MM.1S (cell line): ENCODE measurements around the gene MCOLN1.

Source experiments
- DNase-seq: peaks from one replicate; pipeline ENCODE4 v3.0.0-alpha.2; 2015
- H2AFZ ChIP-seq: fragments of 300-600 bp; sonication (generic); 2 replicates; pipeline ENCODE4 v1.6.0; 2016; ENCODE audit warnings: antibody characterized with exemption, low read length
- H3F3A ChIP-seq: fragments of 300-600 bp; sonication (generic); 2 replicates; pipeline ENCODE4 v1.6.1; 2016; ENCODE audit warnings: mild to moderate bottlenecking, antibody characterized with exemption, low read length, moderate library complexity, mixed read lengths; ENCODE audit not compliant: insufficient read depth
- H3K27ac ChIP-seq: fragments of 300-600 bp; sonication (generic); 2 replicates; pipeline ENCODE4 v1.5.1; 2016; ENCODE audit warnings: mild to moderate bottlenecking, low read length
- H3K27me3 ChIP-seq: fragments of 300-600 bp; sonication (generic); replicated peaks from 2 replicates; pipeline ENCODE4 v1.6.0; 2016; ENCODE audit warnings: low read length; ENCODE audit not compliant: insufficient read depth
- H3K36me3 ChIP-seq: fragments of 300-600 bp; sonication (generic); replicated peaks from 2 replicates; pipeline ENCODE4 v1.6.1; 2016; ENCODE audit warnings: mild to moderate bottlenecking, low read length, mixed read lengths; ENCODE audit not compliant: insufficient read depth
- H3K4me1 ChIP-seq: fragments of 300-600 bp; sonication (generic); 2 replicates; pipeline ENCODE4 v1.6.1; 2016; ENCODE audit warnings: low read length, mixed read lengths
- H3K4me2 ChIP-seq: fragments of 300-600 bp; sonication (generic); 2 replicates; pipeline ENCODE4 v1.6.0; 2016; ENCODE audit warnings: low read depth, low read length
- H3K4me3 ChIP-seq: fragments of 300-600 bp; sonication (generic); 2 replicates; pipeline ENCODE4 v1.5.1; 2016; ENCODE audit warnings: low read length, mixed read lengths
- H3K79me2 ChIP-seq: fragments of 300-600 bp; sonication (generic); 2 replicates; pipeline ENCODE4 v1.6.1; 2016; ENCODE audit warnings: mixed run types, low read length, mixed read lengths
- H3K9ac ChIP-seq: fragments of 300-600 bp; sonication (generic); 2 replicates; pipeline ENCODE4 v1.6.1; 2016; ENCODE audit warnings: low read length, mixed read lengths
- H3K9me2 ChIP-seq: fragments of 300-600 bp; sonication (generic); replicated peaks from 2 replicates; pipeline ENCODE4 v1.6.1; 2016; ENCODE audit warnings: mild to moderate bottlenecking, low read length, mixed read lengths; ENCODE audit not compliant: insufficient read depth
- H3K9me3 ChIP-seq: fragments of 300-600 bp; sonication (generic); replicated peaks from 2 replicates; pipeline ENCODE4 v1.6.1; 2016; ENCODE audit warnings: mild to moderate bottlenecking, low read length, mixed read lengths; ENCODE audit not compliant: insufficient read depth
- H4K20me1 ChIP-seq: fragments of 300-600 bp; sonication (generic); 2 replicates; pipeline ENCODE4 v1.6.1; 2016; ENCODE audit warnings: mild to moderate bottlenecking, low read length, moderate library complexity, mixed read lengths; ENCODE audit not compliant: insufficient read depth
- EZH2 ChIP-seq: fragments of 300-600 bp; sonication (generic); optimal IDR thresholded peaks from 2 replicates; pipeline ENCODE3; 2017; ENCODE audit warnings: low read depth, mild to moderate bottlenecking, antibody characterized with exemption, low read length, mixed read lengths
- EZH2phosphoT487 ChIP-seq: fragments of 300-600 bp; sonication (generic); IDR thresholded peaks from 2 replicates; pipeline ENCODE4 v1.6.1; 2018; ENCODE audit warnings: antibody characterized with exemption, low read length
- TF ChIP-seq, protein P1 (sequence below): fragments of 300-600 bp; sonication (generic); IDR thresholded peaks from 2 replicates; pipeline ENCODE4 v1.5.1; 2016; ENCODE audit warnings: antibody characterized with exemption, low read length, mixed read lengths

The MCOLN1 gene

GRCh38 chr19:7529246-7529600 lies 6.8 kb downstream of the MCOLN1 start:
- TF ChIP-seq EZH2phosphoT487 (no peak), EZH2 (no peak)
- TF ChIP-seq, protein P1, sequence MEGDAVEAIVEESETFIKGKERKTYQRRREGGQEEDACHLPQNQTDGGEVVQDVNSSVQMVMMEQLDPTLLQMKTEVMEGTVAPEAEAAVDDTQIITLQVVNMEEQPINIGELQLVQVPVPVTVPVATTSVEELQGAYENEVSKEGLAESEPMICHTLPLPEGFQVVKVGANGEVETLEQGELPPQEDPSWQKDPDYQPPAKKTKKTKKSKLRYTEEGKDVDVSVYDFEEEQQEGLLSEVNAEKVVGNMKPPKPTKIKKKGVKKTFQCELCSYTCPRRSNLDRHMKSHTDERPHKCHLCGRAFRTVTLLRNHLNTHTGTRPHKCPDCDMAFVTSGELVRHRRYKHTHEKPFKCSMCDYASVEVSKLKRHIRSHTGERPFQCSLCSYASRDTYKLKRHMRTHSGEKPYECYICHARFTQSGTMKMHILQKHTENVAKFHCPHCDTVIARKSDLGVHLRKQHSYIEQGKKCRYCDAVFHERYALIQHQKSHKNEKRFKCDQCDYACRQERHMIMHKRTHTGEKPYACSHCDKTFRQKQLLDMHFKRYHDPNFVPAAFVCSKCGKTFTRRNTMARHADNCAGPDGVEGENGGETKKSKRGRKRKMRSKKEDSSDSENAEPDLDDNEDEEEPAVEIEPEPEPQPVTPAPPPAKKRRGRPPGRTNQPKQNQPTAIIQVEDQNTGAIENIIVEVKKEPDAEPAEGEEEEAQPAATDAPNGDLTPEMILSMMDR, result no peak
- no peaks in the 10 kb centered on the region for H3K9me3 ChIP-seq

DNA sequence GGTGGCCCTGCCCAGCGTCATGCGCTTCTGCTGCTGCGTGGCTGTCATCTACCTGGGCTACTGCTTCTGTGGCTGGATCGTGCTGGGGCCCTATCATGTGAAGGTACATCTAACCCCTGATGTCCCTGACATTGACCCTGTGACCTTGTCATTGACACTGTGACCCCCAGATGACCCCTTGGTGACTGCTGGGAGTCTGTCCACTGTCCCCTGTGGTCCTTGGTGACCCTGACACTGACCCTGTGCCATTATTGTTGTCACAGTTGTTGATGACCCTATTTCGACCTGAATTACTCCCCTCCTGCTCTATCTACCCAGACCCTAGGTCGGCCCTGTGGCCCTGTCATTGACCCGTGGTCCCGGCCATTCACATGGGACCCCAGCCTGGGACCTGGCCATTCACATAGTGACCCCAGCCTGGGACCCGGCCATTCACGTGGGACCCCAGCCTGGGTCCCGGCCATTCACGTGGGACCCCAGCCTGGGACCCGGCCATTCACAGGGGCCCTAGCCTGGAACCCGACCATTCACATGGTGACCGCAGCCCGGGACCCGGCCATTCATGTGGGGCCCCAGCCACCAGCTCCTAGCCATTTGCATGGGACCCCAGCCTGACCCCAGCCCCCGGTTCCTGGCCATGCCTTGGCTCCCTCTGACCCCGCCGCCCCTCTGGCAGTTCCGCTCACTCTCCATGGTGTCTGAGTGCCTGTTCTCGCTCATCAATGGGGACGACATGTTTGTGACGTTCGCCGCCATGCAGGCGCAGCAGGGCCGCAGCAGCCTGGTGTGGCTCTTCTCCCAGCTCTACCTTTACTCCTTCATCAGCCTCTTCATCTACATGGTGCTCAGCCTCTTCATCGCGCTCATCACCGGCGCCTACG lies 7.4 kb downstream of the MCOLN1 start:
- Histone ChIP-seq H3F3A (0 out of 2 replicates have a peak, but pooled peaks cover 2% of the 10 kb centered on the region), H3K9me3 (no peaks in the 10 kb centered on the region), H3K4me1 (no peaks in the 10 kb centered on the region), H3K9ac (no peak overlapping the region), H3K27me3 (no peaks in the 10 kb centered on the region), H3K4me2 (no peak overlapping the region), H3K27ac (no peak overlapping the region), H3K36me3 (no peaks in the 10 kb centered on the region), H4K20me1 (no peaks in the 10 kb centered on the region), H3K4me3 (no peak overlapping the region), H2AFZ (no peak overlapping the region), H3K9me2 (no peaks in the 10 kb centered on the region), H3K79me2 (no peaks in the 10 kb centered on the region)
- DNase-seq, result no peak
- TF ChIP-seq EZH2, result no peak
- TF ChIP-seq EZH2phosphoT487, result no peak
- TF ChIP-seq, protein P1, result no peak

More at GRCh38 chr19:7529246-7529600, 6.8 kb downstream of the MCOLN1 start:
- H3K4me1 ChIP-seq, result no peaks in the 10 kb centered on the region
- no peaks in the 10 kb centered on the region for H3K36me3 ChIP-seq
- H3K9ac ChIP-seq, result no peak overlapping the region
- no peaks in the 10 kb centered on the region for H3K9me2 ChIP-seq
- no peaks in the 10 kb centered on the region for H4K20me1 ChIP-seq
- no peak for DNase-seq
- H3K4me2 ChIP-seq, result no peak overlapping the region
- no peak overlapping the region for H3K4me3 ChIP-seq
- 0 out of 2 replicates have a peak, but pooled peaks cover 2% of the 10 kb centered on the region for H3F3A ChIP-seq
- no peak overlapping the region for H2AFZ ChIP-seq
- no peak overlapping the region for H3K27ac ChIP-seq
- no peaks in the 10 kb centered on the region for H3K79me2 ChIP-seq
- no peaks in the 10 kb centered on the region for H3K27me3 ChIP-seq

DNA sequence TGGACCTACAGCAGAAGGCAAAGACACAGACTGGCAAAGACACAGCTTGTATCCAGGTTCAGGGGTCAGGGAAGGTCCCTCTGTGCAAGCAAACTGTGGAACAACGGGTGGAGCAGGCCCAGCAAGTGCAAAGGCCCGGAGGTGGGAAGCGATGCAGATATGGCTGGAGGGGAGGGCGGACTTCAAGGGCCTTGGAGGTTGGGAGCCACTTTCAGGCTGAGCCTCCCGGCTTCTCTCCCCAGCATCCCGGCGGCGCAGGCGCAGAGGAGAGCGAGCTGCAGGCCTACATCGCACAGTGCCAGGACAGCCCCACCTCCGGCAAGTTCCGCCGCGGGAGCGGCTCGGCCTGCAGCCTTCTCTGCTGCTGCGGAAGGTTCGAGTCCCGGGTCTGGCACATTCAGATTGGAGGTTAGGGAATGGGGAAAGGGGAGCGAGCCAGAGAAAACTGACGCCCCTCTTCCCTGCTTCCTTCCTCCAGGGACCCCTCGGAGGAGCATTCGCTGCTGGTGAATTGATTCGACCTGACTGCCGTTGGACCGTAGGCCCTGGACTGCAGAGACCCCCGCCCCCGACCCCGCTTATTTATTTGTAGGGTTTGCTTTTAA lies 11.0 kb downstream of the MCOLN1 start:
- TF ChIP-seq, protein P1, result no peak
- TF ChIP-seq EZH2, result no peak
- no peak for TF ChIP-seq EZH2phosphoT487
- H4K20me1 ChIP-seq, result no peaks in the 10 kb centered on the region
- H3F3A ChIP-seq, result 0 out of 2 replicates have a peak, but pooled peaks cover 2% of the 10 kb centered on the region
- H3K4me3 ChIP-seq, result peak overlapping the region; percentile 94
- H3K4me1 ChIP-seq, result peaks cover 5% of the 10 kb centered on the region
- H3K9ac ChIP-seq, result peak overlapping the region; percentile 73; the same call in 1 of the 2 replicates
- no peaks in the 10 kb centered on the region for H3K9me2 ChIP-seq
- no peak for DNase-seq
- no peak overlapping the region for H3K27ac ChIP-seq
- no peaks in the 10 kb centered on the region for H3K79me2 ChIP-seq
- no peaks in the 10 kb centered on the region for H3K27me3 ChIP-seq
- no peaks in the 10 kb centered on the region for H3K36me3 ChIP-seq
- H3K4me2 ChIP-seq, result peak overlapping the region; percentile 94
- H3K9me3 ChIP-seq, result no peaks in the 10 kb centered on the region
- peak overlapping the region; percentile 99 for H2AFZ ChIP-seq
